Measurements from ENCODE around the gene EPB41L2.
"Not testable (repeated sequence)": the region's sequence is repeated elsewhere in the genome, so short reads cannot be mapped to it uniquely, and the experiment has no call there.

DNA sequence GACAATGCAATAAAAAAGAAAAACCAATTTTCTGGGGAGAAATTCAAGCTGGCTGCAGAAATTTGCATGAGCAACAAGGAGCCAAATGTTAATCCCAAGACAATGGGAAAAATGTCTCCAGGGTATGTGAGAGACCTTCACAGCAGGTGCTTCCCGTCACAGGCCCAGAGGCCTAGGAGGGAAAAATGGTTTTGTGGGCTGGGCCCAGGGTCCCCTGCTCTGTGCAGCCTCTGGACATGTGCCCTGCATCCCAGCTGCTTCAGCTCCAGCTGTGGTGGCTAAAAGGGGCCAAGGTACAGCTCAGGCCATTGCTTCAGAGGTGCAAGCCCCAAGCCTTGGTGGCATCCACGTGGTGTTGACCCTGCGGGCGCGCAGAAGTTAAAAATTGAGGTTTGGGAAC is 55.1 kb downstream of the EPB41L2 start:
- TF ChIP-seq, protein P1, sequence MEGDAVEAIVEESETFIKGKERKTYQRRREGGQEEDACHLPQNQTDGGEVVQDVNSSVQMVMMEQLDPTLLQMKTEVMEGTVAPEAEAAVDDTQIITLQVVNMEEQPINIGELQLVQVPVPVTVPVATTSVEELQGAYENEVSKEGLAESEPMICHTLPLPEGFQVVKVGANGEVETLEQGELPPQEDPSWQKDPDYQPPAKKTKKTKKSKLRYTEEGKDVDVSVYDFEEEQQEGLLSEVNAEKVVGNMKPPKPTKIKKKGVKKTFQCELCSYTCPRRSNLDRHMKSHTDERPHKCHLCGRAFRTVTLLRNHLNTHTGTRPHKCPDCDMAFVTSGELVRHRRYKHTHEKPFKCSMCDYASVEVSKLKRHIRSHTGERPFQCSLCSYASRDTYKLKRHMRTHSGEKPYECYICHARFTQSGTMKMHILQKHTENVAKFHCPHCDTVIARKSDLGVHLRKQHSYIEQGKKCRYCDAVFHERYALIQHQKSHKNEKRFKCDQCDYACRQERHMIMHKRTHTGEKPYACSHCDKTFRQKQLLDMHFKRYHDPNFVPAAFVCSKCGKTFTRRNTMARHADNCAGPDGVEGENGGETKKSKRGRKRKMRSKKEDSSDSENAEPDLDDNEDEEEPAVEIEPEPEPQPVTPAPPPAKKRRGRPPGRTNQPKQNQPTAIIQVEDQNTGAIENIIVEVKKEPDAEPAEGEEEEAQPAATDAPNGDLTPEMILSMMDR (IDR thresholded peaks at IDR 0.05; ENCODE audit: poor library complexity): not testable (repeated sequence)
- not testable (repeated sequence) for TF ChIP-seq EZH2 (IDR thresholded peaks at IDR 0.05; ENCODE audit: borderline replicate concordance); EZH2phosphoT487 (IDR thresholded peaks at IDR 0.05; ENCODE audit: low read depth, severe bottlenecking, unreplicated experiment)
